HG02884 (cell line): ENCODE measurements around the gene BCAR1.
A peak's percentile ranks its signal among the peaks of the same experiment; 100 is the strongest.
"Not testable (repeated sequence)": the region's sequence is repeated elsewhere in the genome, so short reads cannot be mapped to it uniquely, and the experiment has no call there.

Experiments
- ATAC-seq: cut with Tn5 transposase; IDR thresholded peaks from one replicate; pipeline ENCODE4 v1.9.1; 2021; ENCODE audit warnings: mild to moderate bottlenecking, moderate library complexity; ENCODE audit not compliant: unreplicated experiment

The BCAR1 gene

DNA sequence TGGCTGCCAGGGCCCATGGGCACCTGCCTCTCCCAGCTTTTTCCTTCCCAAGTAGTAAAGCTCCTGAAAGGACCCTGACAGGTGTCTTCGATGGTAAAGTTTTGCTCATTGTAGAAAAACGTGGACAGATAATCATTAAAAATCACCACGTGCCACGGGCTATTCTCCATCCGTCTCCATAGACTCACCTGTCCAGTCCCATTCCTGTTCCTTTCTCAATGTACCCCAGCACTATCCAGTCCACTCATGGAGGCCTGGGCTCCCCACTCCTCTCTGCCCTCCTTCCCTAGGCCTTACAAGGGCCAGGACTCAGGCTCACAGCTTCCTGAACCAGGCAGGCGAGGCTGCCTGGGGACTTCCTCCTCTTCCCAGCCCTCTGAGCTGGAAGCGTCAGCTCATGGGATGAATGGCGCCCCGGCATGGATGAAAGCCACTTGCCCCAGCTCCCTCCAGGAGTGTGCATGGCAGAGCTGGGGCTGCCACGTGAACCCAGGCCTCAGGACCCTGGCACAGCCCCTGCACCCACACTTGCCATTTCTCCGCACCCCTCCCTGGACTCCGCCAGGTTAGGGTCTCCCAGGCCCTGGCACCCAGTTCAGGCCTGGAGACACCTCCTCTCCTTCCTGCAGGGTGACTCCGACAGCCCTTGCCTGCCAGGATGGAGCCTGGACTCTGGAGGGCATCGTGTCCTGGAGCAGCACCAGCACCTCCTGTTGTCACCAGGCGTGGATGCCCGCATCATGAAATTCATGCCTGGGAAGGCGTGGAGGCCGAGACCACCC lies 23.9 kb downstream of the BCAR1 start:
- ATAC-seq = no peak

DNA sequence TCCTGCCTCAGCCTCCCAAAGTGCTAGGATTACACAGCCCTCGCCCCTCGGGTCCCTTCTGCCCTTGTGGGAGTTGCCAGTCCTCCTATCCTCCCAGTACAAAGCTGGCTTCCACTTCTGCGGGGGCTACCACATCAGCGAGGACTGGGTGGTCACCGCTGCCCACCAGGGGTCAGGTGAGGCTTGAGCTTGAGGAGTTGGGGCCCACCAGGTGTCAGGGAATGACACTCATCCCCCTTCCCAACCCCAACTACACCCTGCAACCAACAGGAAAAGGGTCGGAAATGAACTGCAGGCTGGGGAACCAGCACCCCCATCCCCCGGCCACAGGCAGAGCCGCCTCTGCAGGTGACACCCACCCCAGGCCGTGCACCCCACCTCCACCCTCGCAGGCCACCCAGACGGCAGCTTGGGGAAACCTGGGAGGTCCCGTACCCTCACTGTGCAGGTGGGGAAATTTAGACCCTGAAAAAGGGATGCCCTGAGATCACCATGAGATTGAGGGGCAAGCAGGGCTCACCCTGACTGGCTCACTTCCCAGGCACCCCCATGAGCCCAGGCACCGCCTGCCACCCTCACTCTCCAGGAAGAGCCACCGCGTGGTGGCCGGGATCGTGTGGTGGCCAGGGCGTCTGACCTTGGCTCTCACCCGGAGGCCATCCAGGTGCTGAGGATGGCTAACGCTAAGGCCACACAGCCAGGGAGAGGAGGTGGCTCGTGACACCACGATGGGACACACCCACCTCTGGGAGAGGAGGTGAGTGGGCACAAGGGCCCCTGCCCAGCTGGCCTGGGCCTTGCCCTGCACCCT lies 24.7 kb downstream of the BCAR1 start:
- ATAC-seq = no peak

GRCh38 chr16:75225678-75226515 lies 25.5 kb downstream of the BCAR1 start:
- ATAC-seq = no peak

- ATAC-seq = no peak
These were observed 26.3 kb downstream of the BCAR1 start for GRCh38 chr16:75225092-75225491.

DNA sequence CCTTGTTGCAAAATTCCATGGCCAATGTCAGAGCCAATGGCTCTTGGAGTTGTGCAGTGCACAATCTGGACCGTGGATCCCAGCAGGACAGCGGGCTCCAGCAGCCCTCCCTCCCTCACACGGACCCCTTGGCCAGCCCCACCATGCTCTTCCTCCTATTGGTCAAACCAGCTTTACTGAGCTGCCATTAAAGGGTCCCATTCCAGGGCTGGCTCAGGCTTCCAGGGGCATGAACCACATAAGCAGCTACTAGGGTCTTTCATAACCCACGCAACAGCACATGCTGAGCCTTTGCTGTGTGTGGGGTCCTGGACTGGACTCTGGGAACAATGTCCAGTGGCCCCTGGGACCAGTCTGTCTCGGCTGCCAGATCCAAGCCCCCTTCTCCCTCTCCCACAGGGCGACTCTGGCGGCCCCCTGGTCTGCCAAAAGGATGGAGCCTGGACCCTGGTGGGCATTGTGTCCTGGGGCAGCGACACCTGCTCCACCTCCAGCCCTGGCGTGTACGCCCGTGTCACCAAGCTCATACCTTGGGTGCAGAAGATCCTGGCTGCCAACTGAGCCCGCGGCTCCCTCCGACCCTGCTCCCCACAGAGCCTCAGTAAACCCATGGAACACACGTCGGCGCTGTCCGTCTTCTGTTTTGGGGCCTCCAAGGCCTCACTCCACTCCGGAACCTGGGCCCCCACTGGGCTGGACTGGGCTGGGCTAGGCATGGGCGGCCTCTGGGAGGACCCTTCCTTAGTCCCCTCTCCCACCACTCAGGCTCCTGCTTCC lies 26.9 kb downstream of the BCAR1 start:
- ATAC-seq = no peak

DNA sequence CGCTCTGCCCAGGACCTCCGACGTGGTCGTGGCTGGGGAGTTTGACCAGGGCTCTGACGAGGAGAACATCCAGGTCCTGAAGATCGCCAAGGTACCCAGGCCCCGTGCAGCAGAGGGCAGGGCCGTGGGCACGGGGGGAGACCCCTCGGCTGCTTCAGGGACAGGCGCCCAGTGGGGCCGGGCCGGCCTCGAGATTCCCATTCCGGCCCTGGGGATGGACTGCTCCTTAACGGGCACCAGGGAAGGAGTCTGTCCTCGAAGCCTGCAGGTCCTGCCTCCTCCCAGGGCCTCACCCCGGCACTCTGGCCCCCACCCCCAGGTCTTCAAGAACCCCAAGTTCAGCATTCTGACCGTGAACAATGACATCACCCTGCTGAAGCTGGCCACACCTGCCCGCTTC lies 28.3 kb downstream of the BCAR1 start:
- ATAC-seq = not testable (repeated sequence)

- ATAC-seq = no peak
These were observed 29.1 kb downstream of the BCAR1 start for GRCh38 chr16:75222271-75222783.

- ATAC-seq = no peak
These were observed 31.6 kb downstream of the BCAR1 start for GRCh38 chr16:75219838-75220237.

DNA sequence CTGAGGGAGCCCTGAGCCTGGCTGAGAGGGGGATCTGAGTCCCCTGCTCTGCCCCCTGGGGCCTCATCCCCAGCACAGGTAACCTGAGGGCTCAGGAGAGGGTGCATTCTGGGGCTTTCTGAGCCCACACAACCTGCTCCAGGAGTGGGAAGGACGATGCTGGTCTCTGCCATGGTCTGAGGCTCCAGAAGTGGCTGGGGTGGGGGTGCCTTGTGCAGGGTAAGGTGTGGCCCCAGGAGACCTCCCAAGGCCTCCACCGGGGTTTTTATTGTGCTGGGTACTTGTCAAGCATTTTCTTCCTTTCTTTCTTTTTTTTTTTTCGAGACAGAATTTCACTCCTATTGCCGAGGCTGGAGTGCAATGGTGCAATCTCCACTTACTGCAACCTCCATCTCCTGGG lies 32.3 kb downstream of the BCAR1 start:
- no peak for ATAC-seq

DNA sequence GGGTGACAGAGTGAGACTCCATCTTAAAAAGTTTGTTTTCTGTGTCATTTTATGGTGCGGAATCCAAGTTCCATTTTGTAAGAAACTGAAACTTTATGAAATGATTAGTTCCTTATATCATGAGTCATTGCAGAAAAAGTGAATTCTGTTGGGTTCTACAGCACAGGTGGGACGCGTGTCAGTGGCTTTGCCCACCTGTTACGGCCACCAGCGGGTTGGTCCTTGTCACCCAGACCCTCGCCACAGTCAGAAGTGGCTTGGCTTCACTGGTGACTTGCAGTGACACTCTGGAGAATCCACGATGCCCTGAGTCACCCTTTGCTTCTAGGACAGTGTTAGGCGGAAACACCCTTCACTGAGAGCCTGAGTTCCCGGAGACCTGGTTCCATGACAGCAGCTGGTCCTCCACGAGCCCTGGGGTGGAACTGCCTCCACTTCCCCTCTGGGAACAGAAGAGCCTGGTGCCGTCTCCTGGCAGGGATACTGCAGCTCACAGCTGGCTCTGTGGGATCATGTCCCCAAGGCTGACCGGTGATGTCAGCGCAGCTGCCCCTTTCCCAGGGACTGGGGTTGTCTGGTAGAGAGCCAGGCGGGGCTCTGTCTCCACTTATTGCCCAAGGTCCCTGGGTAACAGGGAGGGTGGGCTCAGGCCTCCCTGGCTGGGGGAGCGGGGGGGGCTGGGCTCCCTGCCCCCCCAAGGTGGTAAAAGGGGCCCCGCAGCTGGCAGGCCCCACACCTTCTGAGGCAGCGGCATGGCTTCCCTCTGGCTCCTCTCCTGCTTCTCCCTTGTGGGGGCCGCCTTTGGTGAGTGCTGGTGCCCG lies 33.0 kb downstream of the BCAR1 start, which contains the start of gene CTRB1:
Gene CTRB1 (plus strand): TSS at position 733 of the 821 bp plus-strand sequence. CDS start 20 bp downstream, at position 753.
- peak; percentile 79 for ATAC-seq

GRCh38 chr16:75217389-75217851 lies 34.0 kb downstream of the BCAR1 start:
- ATAC-seq = no peak

DNA sequence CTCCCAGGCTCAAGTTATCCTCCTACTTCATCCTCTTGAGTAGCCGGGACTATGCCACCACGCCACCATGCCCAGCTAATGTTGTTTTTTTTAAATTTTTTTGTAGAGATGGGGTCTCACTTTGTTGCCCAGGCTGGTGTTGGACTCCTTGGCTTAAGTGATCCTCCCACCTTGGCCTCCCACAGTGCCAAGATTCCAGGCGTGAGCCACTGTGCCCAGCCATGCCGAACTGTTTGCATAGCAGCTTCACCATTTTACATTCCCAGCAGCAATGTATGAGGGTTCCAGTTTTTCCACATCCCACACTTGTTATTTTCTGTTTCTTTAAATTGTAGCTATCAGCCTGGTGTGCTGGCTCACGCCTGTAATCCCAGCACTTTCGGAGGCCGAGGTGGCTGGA lies 34.8 kb downstream of the BCAR1 start:
- no peak for ATAC-seq

DNA sequence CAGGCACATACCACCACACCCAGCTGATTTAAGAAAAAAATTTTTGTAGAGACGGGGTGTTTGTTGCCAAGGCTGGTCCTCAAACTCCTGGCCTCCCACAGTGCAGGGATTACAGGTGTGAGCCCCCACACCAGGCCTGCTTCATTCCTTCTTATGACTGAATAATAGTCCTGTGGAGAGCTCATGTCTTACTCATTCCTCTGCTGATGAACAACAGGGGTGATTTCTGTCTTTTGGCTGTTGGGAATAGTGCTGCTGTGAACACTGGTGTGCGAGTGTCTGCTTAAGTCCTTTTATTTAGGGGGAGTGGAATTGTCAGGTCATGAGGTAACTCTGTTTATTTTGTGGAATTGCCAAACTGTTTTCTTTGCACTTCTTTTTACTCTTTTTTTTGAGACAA lies 35.3 kb downstream of the BCAR1 start:
- ATAC-seq = no peak

DNA sequence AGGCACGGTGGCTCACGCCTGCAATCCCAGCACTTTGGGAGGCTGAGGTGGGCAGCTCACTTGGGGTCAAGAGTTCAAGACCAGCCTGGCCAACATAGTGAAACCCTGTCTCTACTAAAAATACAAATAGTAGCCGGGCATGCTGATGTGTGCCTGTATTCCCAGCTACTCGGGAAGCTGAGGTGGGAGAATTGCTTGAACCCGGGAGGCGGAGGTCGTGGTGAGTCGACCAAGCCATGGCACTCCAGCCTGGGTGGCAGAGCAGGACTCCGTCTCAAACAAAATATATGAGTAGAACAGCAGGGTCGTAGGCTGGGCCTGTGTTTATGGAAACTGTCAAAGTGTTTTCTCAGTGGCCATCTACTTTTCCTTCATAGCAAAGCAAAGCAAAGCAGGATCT lies 40.1 kb downstream of the BCAR1 start:
- not testable (repeated sequence) for ATAC-seq

- ATAC-seq = no peak
These were observed 41.5 kb downstream of the BCAR1 start for GRCh38 chr16:75209944-75210343.

- ATAC-seq = not testable (repeated sequence)
These were observed 41.9 kb downstream of the BCAR1 start for GRCh38 chr16:75209514-75209913.

DNA sequence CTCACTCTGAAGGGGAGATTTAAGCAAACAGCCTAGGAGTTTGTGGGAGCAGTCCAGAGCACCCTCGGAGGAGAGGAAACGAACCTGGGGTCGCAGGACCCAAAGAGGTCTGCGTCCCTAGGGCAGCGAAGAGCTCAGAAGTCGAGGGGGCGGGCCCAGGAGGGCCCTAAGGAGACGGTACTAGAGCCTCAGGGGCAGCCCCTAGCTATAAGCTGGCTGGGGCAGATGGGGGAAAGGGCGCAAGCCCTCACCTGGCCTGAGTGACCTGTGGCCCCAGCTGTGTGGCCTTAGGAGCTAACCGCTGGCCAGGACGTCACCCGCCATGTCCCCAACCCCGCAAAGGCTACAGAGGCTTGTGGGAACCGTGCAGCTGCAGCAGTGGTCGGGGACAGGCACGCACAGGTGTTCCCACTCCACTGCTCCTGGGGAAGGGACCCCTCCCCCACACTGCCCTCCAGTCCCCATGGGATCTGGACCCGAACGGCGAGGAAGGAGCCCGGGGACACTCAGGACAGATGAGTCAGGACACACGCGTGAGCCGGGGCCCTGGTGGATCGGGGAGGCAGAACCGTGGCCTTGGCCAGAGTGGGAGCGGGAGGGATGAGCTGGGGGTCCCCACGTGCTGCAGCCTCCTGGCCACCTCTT lies 42.4 kb downstream of the BCAR1 start:
- ATAC-seq = no peak

GRCh38 chr16:75208242-75208825 lies 43.1 kb downstream of the BCAR1 start:
- no peak for ATAC-seq
